HEK293 (cell line): Measurements from ENCODE around the gene MDFIC.

Experiments used
- IKZF3 ChIP-seq: fragments of 450-650 bp; IDR thresholded peaks from 2 replicates; pipeline ENCODE4 v1.5.0; 2018; ENCODE audit warnings: missing biosample characterization, mild to moderate bottlenecking, missing genetic modification characterization, moderate library complexity
- REST ChIP-seq: fragments of 450-650 bp; formaldehyde crosslinking; IDR thresholded peaks from 2 replicates; pipeline ENCODE4 v1.5.1; 2016; ENCODE audit warnings: missing biosample characterization, missing genetic modification characterization
- ZBTB11 ChIP-seq: fragments of 450-650 bp; formaldehyde crosslinking; conservative IDR thresholded peaks from 2 replicates; pipeline ENCODE4 v1.5.1; 2016; ENCODE audit warnings: low read depth, missing biosample characterization, missing genetic modification characterization
- ZFP37 ChIP-seq: fragments of 450-650 bp; formaldehyde crosslinking; IDR thresholded peaks from 2 replicates; pipeline ENCODE4 v1.5.1; 2016; ENCODE audit warnings: missing biosample characterization, missing genetic modification characterization
- TF ChIP-seq, protein P1 (sequence below): fragments of 450-650 bp; formaldehyde crosslinking; IDR thresholded peaks from 2 replicates; pipeline ENCODE4 v1.5.1; 2016; ENCODE audit warnings: missing biosample characterization, missing genetic modification characterization

DNA sequence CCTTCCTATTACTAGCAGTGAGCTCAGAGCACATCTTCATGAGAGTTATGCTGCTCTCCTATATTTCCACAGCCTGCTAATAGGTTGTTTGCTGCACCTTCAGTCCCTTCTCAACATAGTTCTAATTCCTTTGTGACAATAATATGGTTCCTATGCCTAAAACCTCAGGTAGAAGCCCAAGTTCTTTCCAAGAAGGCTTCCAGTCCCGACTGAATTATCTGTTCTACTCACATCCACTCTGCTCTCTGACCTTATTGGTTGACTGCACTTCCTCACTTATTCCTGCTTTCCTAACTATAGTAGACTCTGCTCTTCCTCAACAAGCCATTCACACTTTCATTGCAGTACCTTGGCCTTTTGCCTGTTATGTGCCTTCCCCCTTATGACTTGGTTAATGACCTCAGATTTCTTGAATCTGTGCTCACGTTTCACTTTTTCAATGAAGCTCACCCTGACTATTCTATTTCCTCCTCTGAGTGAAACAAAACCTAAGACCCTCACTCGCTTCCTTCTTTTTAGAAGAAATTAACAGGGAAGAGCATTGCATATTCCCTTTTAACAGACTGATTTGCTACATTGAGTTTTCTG is 132.7 kb downstream of the MDFIC start:
- TF ChIP-seq REST (tag by site-specific recombination) (no peak), ZFP37 (tag by site-specific recombination) (no peak), IKZF3 (tag by site-specific recombination) (no peak), ZBTB11 (tag by site-specific recombination) (no peak)
- TF ChIP-seq, protein P1, sequence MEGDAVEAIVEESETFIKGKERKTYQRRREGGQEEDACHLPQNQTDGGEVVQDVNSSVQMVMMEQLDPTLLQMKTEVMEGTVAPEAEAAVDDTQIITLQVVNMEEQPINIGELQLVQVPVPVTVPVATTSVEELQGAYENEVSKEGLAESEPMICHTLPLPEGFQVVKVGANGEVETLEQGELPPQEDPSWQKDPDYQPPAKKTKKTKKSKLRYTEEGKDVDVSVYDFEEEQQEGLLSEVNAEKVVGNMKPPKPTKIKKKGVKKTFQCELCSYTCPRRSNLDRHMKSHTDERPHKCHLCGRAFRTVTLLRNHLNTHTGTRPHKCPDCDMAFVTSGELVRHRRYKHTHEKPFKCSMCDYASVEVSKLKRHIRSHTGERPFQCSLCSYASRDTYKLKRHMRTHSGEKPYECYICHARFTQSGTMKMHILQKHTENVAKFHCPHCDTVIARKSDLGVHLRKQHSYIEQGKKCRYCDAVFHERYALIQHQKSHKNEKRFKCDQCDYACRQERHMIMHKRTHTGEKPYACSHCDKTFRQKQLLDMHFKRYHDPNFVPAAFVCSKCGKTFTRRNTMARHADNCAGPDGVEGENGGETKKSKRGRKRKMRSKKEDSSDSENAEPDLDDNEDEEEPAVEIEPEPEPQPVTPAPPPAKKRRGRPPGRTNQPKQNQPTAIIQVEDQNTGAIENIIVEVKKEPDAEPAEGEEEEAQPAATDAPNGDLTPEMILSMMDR (tag by site-specific recombination), result no peak
